ENCODE measurements around the gene CLIC4. TPM values are rescaled to one million over a fixed set of nuclear protein-coding genes. Genes with fewer than 3 reads are reported as not detected.

CLIC4 gene
- total and polyA plus RNA-seq, 8 donors, result 12.0 to 86.7 (median 24.8) TPM

DNA sequence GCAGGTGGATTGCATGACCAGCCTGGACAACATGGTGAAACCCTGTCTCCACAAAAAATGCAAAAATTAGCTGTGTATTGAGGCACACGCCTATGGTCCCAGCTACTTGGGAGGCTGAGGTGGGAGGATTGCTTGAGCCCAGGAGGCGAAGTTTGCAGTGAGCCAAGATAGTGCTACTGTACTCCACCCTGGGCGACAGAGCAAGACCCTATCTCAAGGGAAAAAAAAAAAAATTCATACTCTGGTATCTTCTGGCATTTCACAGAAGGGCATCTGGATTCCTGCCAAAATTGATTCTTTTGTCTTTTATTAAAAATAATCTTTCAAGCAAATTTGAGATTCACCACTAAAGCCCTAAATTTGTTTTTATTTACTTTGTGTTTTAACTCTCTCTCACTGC lies 19.2 kb downstream of the CLIC4 start:
- no peak for ATAC-seq
- Histone ChIP-seq H3K27ac (no peak overlapping the region), H3K27me3 (no peaks in the 10 kb centered on the region), H3K36me3 (no peaks in the 10 kb centered on the region), H3K9me3 (no peaks in the 10 kb centered on the region), H3K4me1 (peaks cover 0 to 13% (median 12%) of the 10 kb centered on the region in 3 donors), H3K4me3 (no peak overlapping the region)
- DNase-seq, result no peak
- intact Hi-C loops (cut with DNase I), result no loop called here
- no peak for FAIRE-seq
- 58 to 69% methylated on average over 3 of the region's 3 CpGs for WGBS, 2 donors
- no peak for TF ChIP-seq CTCF (IDR thresholded peaks at IDR 0.05)

- Histone ChIP-seq H3K9me3 (no peaks in the 10 kb centered on the region), H3K4me1 (peaks cover 4 to 13% (median 12%) of the 10 kb centered on the region in 3 donors), H3K27me3 (no peaks in the 10 kb centered on the region), H3K27ac (no peak overlapping the region), H3K4me3 (no peak overlapping the region), H3K36me3 (no peaks in the 10 kb centered on the region)
- peak in 2 of 4 donors; percentile 46 to 52 for ATAC-seq
- TF ChIP-seq CTCF (IDR thresholded peaks at IDR 0.05), result no peak
- no peak for FAIRE-seq
- 49 to 60% methylated on average over 1 of the region's 1 CpG for WGBS, 2 donors
- DNase-seq, result no peak
- intact Hi-C loops (cut with DNase I), result no loop called here
These were observed 19.6 kb downstream of the CLIC4 start for GRCh38 chr1:24764848-24765247.

DNA sequence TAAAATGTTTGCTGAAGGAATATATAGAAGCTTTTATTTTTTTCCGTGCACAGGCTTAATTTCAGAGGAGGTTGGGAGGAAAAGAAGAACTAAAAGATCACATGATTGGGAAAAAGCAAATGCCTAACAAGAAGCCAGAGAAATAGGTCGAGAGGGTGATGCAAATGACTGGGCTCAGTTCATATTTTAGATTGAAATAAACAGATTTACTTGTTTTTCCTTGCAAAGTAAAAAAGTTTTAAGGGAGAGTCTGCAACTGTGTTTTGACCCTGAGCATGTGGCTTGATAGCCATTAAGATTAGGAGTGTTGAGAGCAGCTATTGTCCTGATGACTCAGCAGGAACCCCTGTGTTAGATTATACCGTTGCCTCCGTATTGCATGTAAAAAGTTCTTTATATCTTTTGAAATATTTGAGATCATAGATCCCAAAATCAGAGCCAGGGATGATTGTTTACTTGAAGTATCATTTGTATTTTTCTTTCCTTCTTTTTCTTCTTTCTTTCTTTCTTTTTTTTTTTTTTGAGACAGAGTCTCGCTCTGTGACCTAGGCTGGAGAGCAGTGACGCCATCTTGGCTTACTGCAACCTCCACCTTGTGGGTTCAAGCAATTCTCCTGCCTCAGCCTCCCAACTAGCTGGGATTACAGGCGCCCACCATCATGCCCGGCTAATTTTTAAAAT lies 20.2 kb downstream of the CLIC4 start:
- TF ChIP-seq CTCF (IDR thresholded peaks at IDR 0.05), result no peak
- WGBS, 2 donors, result 53 to 62% methylated on average over 8 of the region's 8 CpGs
- DNase-seq (no peak), ATAC-seq (peak; percentile 58 to 76 (median 70)), FAIRE-seq (no peak)
- Histone ChIP-seq H3K27me3 (no peaks in the 10 kb centered on the region), H3K27ac (no peak overlapping the region), H3K4me3 (no peak overlapping the region), H3K4me1 (peaks cover 8 to 18% (median 12%) of the 10 kb centered on the region in 3 donors), H3K9me3 (no peaks in the 10 kb centered on the region), H3K36me3 (no peaks in the 10 kb centered on the region)
- intact Hi-C loops (cut with DNase I), result no loop called here

DNA sequence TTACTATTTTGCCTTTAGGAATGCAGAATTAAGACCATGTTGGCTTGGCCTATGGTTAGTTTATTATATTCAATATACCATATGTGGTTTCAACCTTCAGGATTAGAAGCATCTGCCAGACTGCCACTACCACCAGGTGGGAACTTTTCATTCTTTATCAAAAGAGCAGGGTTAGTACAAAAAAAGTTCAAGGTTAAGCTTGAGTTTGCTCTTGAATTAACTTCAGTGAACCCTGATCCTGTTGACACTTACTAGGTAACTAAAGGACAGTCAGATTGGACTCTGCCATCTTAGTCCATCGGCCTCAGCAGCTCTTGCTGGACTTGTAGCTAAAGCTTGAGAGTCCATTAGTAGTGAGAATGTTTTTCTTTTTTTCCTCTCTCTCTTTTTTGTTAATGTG lies 22.1 kb downstream of the CLIC4 start:
- H3K4me3 ChIP-seq, result no peak overlapping the region
- no peak overlapping the region for H3K27ac ChIP-seq
- TF ChIP-seq CTCF (IDR thresholded peaks at IDR 0.05), result no peak
- no peaks in the 10 kb centered on the region for H3K9me3 ChIP-seq
- intact Hi-C loops (cut with DNase I), result no loop called here
- DNase-seq, result no peak
- ATAC-seq, result peak in 2 of 4 donors; percentile 25 to 65
- no peaks in the 10 kb centered on the region for H3K36me3 ChIP-seq
- FAIRE-seq, result no peak
- WGBS, 2 donors, result 32 to 39% methylated on average over 1 of the region's 1 CpG
- peaks cover 8 to 22% (median 12%) of the 10 kb centered on the region in 3 donors for H3K4me1 ChIP-seq
- H3K27me3 ChIP-seq, result no peaks in the 10 kb centered on the region

GRCh38 chr1:24768873-24769605 lies 23.8 kb downstream of the CLIC4 start:
- H3K27me3 ChIP-seq, result no peaks in the 10 kb centered on the region

More at GRCh38 chr1:24768873-24769605, 23.8 kb downstream of the CLIC4 start:
- FAIRE-seq (no peak), ATAC-seq (no peak), DNase-seq (no peak)
- Histone ChIP-seq H3K4me1 (peaks cover 8 to 22% (median 12%) of the 10 kb centered on the region in 3 donors), H3K36me3 (no peaks in the 10 kb centered on the region), H3K27ac (peak overlapping the region in 1 of 4 donors; percentile 34), H3K9me3 (no peaks in the 10 kb centered on the region), H3K4me3 (no peak overlapping the region)
- 49 to 50% methylated on average over 4 of the region's 4 CpGs for WGBS, 2 donors
- intact Hi-C loops (cut with DNase I), result no loop called here
- TF ChIP-seq CTCF (IDR thresholded peaks at IDR 0.05), result no peak

Measured in pancreas (tissue), 10 donors.